ENCODE results near the gene CHTF18. TPM values are rescaled to one million over a fixed set of nuclear protein-coding genes. Genes with fewer than 3 reads are reported as not detected.

Gene CHTF18
- total RNA-seq, 4 donors from 2014 or later = 2.8 to 10.7 (median 4.6) TPM

DNA sequence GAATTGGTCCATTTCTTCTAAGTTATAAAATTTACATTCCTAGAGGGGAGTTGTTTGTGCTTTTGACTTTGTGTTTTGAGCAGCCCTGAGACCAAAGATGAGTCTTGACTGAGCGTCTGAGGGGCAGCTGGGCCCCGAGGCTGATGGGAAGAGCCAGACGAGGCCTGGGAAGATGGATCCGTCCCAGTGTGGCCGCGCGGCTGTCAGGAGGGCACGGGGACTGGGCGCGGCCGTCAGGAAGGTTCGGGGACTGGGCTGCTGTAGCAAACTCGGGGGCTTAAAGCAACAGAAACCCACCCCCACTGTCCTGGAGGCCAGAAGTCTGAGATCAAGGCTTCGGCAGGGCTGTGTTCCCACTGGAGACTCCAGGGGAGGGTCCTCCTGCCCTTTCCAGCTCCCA is 50.3 kb downstream of the CHTF18 start:
- DNase-seq (ENCODE audit: low spot score) (no peak), ATAC-seq (ENCODE audit: low FRiP score) (no peak)
- no peak for TF ChIP-seq CTCF (IDR thresholded peaks at IDR 0.05)

- ATAC-seq (ENCODE audit: low FRiP score) (no peak), DNase-seq (ENCODE audit: low spot score) (no peak)
- no peak for TF ChIP-seq CTCF (IDR thresholded peaks at IDR 0.05)
Measured at GRCh38 chr16:839643-840408, 51.4 kb downstream of the CHTF18 start.

GRCh38 chr16:840561-841454 is 52.4 kb downstream of the CHTF18 start:
- TF ChIP-seq CTCF (IDR thresholded peaks at IDR 0.05) = no peak
- no peak for DNase-seq (ENCODE audit: low spot score)

DNA sequence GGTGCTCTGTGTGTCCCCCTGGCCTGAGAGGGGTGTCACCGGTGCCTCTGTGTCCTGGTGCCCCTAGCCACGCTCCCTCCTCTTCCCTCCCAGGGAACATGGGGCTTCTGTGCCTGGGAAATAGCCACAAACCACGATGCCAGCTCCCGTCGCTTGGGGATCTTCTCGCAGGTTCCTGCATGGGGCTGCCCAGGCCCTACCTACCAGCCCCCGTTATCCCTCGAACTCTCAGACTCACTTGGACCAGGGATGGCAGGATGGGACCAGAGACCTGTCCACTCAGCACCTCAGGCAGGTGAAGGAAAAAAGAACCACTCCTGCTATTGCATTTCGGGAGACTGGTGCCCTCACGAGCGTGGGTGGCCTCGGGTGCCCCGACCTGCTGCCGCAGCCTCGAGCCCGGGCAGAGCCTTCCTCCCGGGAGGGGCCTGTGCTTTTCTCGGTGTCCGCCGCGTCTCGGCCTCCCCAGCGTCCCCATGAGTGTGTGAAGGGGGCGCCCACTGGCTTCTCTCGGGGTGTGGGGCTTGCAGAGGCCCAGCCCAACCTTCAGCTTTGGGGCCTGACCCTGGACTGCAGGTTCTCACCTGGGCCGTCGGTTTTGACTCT is 53.1 kb downstream of the CHTF18 start:
- ATAC-seq (ENCODE audit: low FRiP score) (no peak), DNase-seq (ENCODE audit: low spot score) (no peak)
- TF ChIP-seq CTCF (IDR thresholded peaks at IDR 0.05) = no peak

More at GRCh38 chr16:840561-841454, 52.4 kb downstream of the CHTF18 start:
- ATAC-seq (ENCODE audit: low FRiP score) = no peak

DNA sequence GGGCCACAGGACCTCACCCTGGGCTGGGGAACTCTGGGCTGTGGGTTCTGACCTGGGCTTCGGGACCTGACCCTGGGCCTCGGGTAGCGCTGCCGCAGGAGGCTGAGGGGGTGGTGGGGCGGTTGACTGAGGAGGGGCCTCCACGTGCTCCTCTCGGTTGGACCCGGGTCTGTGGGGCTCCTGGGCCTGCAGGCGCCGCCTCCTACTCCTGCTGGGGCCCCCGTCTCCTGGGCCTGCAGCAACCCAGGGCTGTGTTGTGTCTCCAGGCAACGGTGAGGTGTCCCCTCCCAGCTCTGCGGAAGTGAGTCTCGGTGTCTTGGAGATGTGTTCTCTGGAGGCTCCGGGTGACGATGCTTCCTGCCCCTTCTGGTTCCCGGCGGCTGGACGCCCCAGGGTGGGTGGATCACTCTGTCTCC is 53.6 kb downstream of the CHTF18 start:
- TF ChIP-seq CTCF (IDR thresholded peaks at IDR 0.05) = no peak
- DNase-seq (ENCODE audit: low spot score) = no peak
- ATAC-seq (ENCODE audit: low FRiP score) = no peak

DNA sequence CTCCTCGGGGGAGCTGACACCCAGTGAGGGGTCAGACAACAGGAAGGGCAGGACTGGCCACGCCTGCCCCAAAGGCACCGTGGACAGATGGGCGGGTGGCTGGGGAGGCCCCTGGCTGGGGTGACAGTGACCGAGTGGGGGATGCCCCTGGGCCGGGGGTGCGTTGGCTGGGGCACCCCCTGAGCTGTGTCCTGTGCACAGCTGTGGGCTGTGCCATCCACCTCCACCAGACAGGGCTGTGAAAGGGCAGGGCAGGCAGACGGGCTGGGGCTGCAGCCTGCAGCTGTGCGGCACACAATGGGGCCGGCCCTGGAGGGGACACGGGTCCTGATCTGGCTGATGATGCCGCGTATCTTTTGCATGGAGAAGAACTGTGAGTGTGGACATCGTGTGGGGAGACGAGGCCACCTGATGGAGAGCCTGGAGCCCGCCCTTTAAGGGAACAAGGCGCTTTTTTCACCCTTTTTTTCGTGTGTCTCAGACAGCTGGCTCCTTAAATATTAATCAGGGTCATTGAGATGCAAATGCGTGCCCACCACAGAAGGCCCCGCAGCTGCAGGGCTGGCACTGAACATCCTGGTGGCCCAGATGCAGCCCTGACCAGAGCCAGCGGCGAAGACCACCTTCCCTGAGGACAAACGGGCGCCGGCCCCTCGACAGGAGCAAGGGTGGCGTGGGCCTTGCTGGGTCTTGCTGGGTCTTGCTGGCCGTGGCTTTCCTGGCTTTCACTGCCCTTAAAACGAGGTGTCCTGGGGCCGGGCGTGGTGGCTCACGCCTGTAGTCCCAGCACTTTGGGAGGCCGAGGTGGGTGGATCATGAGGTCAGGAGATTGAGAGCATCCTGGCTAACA is 54.5 kb downstream of the CHTF18 start:
- no peak for TF ChIP-seq CTCF (IDR thresholded peaks at IDR 0.05)
- ATAC-seq (ENCODE audit: low FRiP score) (no peak), DNase-seq (ENCODE audit: low spot score) (no peak)
